Measurements from ENCODE around the gene TMEM178B.

The TMEM178B gene

DNA sequence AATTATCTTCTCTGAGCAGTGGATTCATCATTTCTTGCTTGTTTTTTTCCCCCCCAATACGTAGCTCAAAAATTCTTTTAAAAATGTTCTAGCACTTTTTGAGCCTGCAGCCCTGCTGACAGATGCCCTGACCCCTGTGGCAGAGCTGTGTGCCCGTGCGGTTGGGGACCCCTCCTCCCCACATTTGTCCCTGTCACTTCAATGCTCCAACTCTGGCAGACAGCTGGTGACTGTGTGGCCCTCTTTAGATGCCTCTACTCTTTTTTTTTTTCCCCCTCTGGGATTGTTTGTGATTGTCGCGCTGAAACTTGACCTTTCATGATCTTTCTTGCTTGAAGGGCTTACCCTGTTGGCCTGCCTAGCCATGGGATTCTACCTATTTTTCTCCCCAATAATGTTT is 214.1 kb downstream of the TMEM178B start:
- no peak overlapping the region for H3K4me3 ChIP-seq (ENCODE audit: low read depth, low read length)
- TF ChIP-seq, protein P1, sequence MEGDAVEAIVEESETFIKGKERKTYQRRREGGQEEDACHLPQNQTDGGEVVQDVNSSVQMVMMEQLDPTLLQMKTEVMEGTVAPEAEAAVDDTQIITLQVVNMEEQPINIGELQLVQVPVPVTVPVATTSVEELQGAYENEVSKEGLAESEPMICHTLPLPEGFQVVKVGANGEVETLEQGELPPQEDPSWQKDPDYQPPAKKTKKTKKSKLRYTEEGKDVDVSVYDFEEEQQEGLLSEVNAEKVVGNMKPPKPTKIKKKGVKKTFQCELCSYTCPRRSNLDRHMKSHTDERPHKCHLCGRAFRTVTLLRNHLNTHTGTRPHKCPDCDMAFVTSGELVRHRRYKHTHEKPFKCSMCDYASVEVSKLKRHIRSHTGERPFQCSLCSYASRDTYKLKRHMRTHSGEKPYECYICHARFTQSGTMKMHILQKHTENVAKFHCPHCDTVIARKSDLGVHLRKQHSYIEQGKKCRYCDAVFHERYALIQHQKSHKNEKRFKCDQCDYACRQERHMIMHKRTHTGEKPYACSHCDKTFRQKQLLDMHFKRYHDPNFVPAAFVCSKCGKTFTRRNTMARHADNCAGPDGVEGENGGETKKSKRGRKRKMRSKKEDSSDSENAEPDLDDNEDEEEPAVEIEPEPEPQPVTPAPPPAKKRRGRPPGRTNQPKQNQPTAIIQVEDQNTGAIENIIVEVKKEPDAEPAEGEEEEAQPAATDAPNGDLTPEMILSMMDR (IDR thresholded peaks at IDR 0.05; ENCODE audit: insufficient read depth, low read depth, low read length, missing control alignments), result no peak
- no peak for DNase-seq (ENCODE audit: low read depth)

DNA sequence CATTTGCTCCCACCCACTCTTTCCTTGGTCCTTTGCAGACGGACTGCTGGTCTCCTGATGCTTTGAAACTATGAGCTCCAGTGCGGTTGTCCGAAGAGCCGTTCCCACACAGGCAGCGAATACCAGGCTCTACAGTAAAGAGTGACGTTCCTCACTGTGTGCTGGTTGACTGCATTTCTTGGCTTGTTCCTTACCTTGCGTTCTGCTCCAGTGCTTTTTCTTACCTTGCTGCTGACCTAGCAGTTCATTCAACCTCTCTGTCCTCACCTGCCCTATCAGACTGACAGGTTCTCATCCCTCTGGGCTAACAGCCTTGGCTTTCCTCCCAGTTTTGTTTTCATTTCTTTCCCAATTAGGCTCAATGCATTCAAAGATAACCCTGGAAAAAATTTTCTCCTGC is 214.8 kb downstream of the TMEM178B start:
- TF ChIP-seq, protein P1 (IDR thresholded peaks at IDR 0.05; ENCODE audit: insufficient read depth, low read depth, low read length, missing control alignments), result no peak
- DNase-seq (ENCODE audit: low read depth), result no peak
- H3K4me3 ChIP-seq (ENCODE audit: low read depth, low read length), result no peak overlapping the region

DNA sequence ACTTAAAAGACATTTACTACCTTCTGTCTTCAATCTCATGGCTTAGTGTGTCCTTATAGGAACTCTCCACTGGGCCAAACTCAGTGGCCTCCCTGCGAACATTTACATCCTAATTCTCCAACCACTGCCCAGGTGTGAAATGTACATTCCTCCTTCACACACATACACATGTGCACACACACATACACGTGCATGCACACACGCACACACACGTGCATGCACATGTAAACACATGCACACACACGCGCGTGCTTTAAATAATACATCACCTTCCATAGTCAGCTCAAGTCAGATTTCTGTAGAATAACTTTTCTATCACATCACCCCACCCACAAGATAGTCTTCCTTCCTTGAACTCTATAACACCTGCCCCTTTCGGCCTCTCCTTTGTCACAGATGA is 216.5 kb downstream of the TMEM178B start:
- no peak overlapping the region for H3K4me3 ChIP-seq (ENCODE audit: low read depth, low read length)
- no peak for DNase-seq (ENCODE audit: low read depth)
- TF ChIP-seq, protein P1 (IDR thresholded peaks at IDR 0.05; ENCODE audit: insufficient read depth, low read depth, low read length, missing control alignments), result no peak

DNA sequence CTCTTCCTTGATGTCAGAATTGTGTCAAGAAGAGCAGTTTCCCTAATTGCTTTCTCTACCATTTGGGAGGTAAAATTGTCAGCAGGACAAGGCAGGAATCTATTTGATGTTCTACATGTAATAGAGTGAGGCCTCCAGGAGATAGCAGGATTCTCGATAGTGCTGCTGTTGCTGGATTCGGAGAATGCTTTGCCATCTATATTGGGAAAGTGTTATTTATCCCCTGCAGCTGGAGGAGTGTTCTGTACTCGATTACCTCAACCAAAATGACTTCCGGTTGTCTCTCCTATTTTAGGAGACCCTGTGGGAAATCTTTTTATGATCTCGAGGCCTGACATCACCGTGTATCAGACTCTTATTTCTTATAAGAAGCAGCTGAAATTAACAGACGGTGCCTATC is 217.1 kb downstream of the TMEM178B start:
- no peak for DNase-seq (ENCODE audit: low read depth)
- H3K4me3 ChIP-seq (ENCODE audit: low read depth, low read length), result no peak overlapping the region
- TF ChIP-seq, protein P1 (IDR thresholded peaks at IDR 0.05; ENCODE audit: insufficient read depth, low read depth, low read length, missing control alignments), result no peak

DNA sequence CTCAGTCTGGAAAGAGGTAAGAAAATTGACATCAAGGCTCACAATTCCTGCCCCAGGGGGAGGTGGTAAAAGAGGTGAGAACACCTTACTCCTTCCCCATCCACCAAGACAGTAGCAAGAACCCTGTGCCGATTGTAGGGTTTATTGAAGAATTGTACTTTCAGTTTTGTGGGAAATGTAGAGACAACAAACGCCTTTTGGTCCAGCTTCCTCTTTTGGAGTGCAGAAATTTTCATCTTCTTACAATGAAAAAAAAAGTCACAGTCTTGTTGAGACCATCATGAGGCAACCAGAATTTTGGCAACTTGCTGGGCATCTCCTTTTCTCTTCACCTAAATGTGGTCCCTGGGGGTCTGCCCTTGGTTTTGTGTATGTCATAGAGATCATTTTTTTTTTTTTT is 217.7 kb downstream of the TMEM178B start:
- DNase-seq (ENCODE audit: low read depth), result no peak
- TF ChIP-seq, protein P1 (IDR thresholded peaks at IDR 0.05; ENCODE audit: insufficient read depth, low read depth, low read length, missing control alignments), result no peak
- no peak overlapping the region for H3K4me3 ChIP-seq (ENCODE audit: low read depth, low read length)

DNA sequence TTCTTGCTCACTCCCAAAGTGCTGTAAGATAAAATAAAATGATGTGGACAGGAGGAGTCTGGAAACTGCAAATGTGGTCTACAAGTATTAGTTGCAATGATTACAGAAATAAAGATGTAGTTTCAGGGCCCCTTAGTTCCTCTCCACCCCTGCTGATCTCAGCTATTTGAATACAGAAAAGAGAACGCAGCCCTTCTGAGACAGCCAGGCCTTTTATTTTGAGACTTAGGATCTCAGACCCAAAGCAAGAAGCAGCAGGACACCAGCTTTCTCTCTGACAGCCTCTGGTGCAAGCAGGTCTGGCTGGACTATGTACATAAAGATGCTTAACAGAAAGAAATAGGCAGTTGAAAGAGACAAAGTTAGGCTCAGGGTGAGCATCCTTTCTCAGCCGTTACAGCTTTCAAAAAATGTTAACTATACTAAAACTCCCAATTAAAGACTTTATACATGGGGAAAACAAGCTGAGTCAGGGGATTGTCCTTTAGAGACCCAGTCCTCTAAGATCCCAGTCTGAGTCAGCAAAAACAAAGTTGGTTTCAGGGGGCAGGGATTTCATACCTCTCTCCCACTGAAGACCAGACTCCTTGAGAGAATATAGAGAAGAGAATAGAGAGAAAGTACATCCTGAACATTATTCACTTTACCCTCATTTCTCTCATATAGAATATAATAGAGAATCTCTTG is 220.4 kb downstream of the TMEM178B start:
- DNase-seq (ENCODE audit: low read depth), result no peak
- TF ChIP-seq, protein P1 (IDR thresholded peaks at IDR 0.05; ENCODE audit: insufficient read depth, low read depth, low read length, missing control alignments), result no peak
- no peak overlapping the region for H3K4me3 ChIP-seq (ENCODE audit: low read depth, low read length)

DNA sequence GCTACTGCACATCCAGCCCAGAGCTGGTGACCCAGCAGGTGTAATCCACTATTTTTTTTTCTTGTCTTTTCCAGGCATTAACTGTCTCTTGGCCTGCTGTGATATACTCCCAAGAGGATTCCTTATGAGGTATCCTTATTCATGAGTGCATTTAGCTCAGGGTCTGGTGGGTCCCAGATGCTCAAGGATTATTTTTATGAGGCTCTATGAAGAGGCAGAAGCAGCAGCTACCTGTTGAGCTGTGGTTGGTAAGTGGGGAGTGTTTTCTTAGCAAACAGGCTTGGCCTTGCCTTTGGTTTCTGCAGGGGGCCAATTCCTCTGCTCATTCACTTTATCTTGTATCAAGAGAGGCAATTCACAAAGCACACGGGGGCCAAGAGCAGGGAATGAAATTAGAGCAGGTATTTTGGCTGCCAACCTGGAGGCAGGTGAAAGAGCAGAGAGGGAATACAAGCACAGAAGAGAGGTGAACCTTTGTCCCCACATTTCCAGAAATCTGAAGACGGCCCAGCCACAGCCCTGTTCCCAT is 221.6 kb downstream of the TMEM178B start:
- DNase-seq (ENCODE audit: low read depth), result no peak
- TF ChIP-seq, protein P1 (IDR thresholded peaks at IDR 0.05; ENCODE audit: insufficient read depth, low read depth, low read length, missing control alignments), result no peak
- no peak overlapping the region for H3K4me3 ChIP-seq (ENCODE audit: low read depth, low read length)

All from GM12865 (cell line).